Immature natural killer cell (primary cell): ENCODE measurements around the gene CMPK1. TPM values are rescaled to one million over a fixed set of nuclear protein-coding genes. Genes with fewer than 3 reads are reported as not detected.
"Not testable (repeated sequence)": the region's sequence is repeated elsewhere in the genome, so short reads cannot be mapped to it uniquely, and the experiment has no call there.

Experiments
- DNase-seq, 3 donors: peaks; one replicate each; pipeline ENCODE4 v3.0.0; 2022; ENCODE audit warnings: mixed read lengths in 1 of 3
- H3K27ac Mint-ChIP-seq, 6 donors: one replicate each; pipeline ENCODE4 v1.8.0; 2020; ENCODE audit warnings: mixed read lengths in 6 of 6, mild to moderate bottlenecking in 5 of 6, inconsistent platforms in 4 of 6, moderate library complexity in 3 of 6
- H3K27me3 Mint-ChIP-seq, 3 donors: one replicate each; pipeline ENCODE4 v1.8.0; 2020 to 2021; ENCODE audit warnings: low read depth in 3 of 3, mild to moderate bottlenecking in 3 of 3, mixed read lengths in 3 of 3, moderate library complexity in 3 of 3, inconsistent platforms in 1 of 3
- H3K36me3 Mint-ChIP-seq, 3 donors: one replicate each; pipeline ENCODE4 v1.8.0; 2020; ENCODE audit warnings: mixed read lengths in 3 of 3, inconsistent platforms in 2 of 3, mild to moderate bottlenecking in 2 of 3
- H3K4me1 Mint-ChIP-seq, 2 donors: one replicate each; pipeline ENCODE4 v1.8.0; 2020; ENCODE audit warnings: inconsistent platforms in 2 of 2, mild to moderate bottlenecking in 2 of 2, mixed read lengths in 2 of 2, moderate library complexity in 1 of 2
- H3K4me3 Mint-ChIP-seq, 5 donors: one replicate each; pipeline ENCODE4 v1.8.0; 2020; ENCODE audit warnings: mild to moderate bottlenecking in 5 of 5, mixed read lengths in 5 of 5, inconsistent platforms in 3 of 5, moderate library complexity in 3 of 5
- H3K9me3 Mint-ChIP-seq, 6 donors: one replicate each; pipeline ENCODE4 v1.8.0; 2020; ENCODE audit warnings: mild to moderate bottlenecking in 6 of 6, mixed read lengths in 6 of 6, inconsistent platforms in 4 of 6, moderate library complexity in 3 of 6
- polyA plus RNA-seq, 3 donors: library from polyadenylated mRNA; unstranded; fragments of 300-500 nt; fragmentation: Illumina TruSeq; gene quantifications; one replicate each; pipeline ENCODE4 v1.2.3, GENCODE V29; 2021

The CMPK1 gene
- polyA plus RNA-seq, 3 donors from 2014 or later = 122 to 171 (median 140) TPM

GRCh38 chr1:47328992-47329391, 4.6 kb upstream of the CMPK1 start:
- no peak for DNase-seq
- Mint-ChIP-seq H3K9me3 (no peaks in the 10 kb centered on the region), H3K4me3 (no peak overlapping the region), H3K36me3 (no peaks in the 10 kb centered on the region), H3K27me3 (peaks cover 0 to 2% (median 2%) of the 10 kb centered on the region in 3 donors), H3K27ac (no peak overlapping the region), H3K4me1 (no peaks in the 10 kb centered on the region)

- H3K4me1 Mint-ChIP-seq = peaks cover 9 to 10% of the 10 kb centered on the region in 2 donors
- no peak for DNase-seq
- no peaks in the 10 kb centered on the region for H3K36me3 Mint-ChIP-seq
- H3K27me3 Mint-ChIP-seq = peaks cover 2 to 8% (median 7%) of the 10 kb centered on the region in 3 donors
- no peak overlapping the region for H3K4me3 Mint-ChIP-seq
- no peak overlapping the region for H3K27ac Mint-ChIP-seq
- no peaks in the 10 kb centered on the region for H3K9me3 Mint-ChIP-seq
These were observed 3.4 kb upstream of the CMPK1 start for GRCh38 chr1:47330212-47330611.

- Mint-ChIP-seq H3K27me3 (peaks cover 2 to 9% (median 7%) of the 10 kb centered on the region in 3 donors), H3K36me3 (no peaks in the 10 kb centered on the region), H3K4me1 (peaks cover 14 to 19% of the 10 kb centered on the region in 2 donors), H3K9me3 (no peaks in the 10 kb centered on the region), H3K4me3 (no peak overlapping the region), H3K27ac (peak overlapping the region in 3 of 6 donors; percentile 37 to 83 (median 41))
- no peak for DNase-seq
These were observed 1.7 kb upstream of the CMPK1 start for GRCh38 chr1:47331875-47332274.

- no peak for DNase-seq
- H3K4me3 Mint-ChIP-seq = no peak overlapping the region
- H3K9me3 Mint-ChIP-seq = no peaks in the 10 kb centered on the region
- peaks cover 14 to 21% of the 10 kb centered on the region in 2 donors for H3K4me1 Mint-ChIP-seq
- peaks cover 2 to 9% (median 7%) of the 10 kb centered on the region in 3 donors for H3K27me3 Mint-ChIP-seq
- H3K27ac Mint-ChIP-seq = no peak overlapping the region
- H3K36me3 Mint-ChIP-seq = no peaks in the 10 kb centered on the region
These were observed 612 bp upstream of the CMPK1 start for GRCh38 chr1:47332779-47333577.

GRCh38 chr1:47333922-47334764, 553 bp downstream of the CMPK1 start:
- Mint-ChIP-seq H3K36me3 (no peaks in the 10 kb centered on the region), H3K9me3 (no peaks in the 10 kb centered on the region), H3K27me3 (peaks cover 2 to 9% (median 7%) of the 10 kb centered on the region in 3 donors), H3K4me3 (peak overlapping the region in 4 of 5 donors; percentile 93 to 95 (median 94)), H3K4me1 (peaks cover 14 to 29% of the 10 kb centered on the region in 2 donors), H3K27ac (peak overlapping the region; percentile 84 to 95 (median 94))
- peak; percentile 77 to 80 (median 78) for DNase-seq

DNA sequence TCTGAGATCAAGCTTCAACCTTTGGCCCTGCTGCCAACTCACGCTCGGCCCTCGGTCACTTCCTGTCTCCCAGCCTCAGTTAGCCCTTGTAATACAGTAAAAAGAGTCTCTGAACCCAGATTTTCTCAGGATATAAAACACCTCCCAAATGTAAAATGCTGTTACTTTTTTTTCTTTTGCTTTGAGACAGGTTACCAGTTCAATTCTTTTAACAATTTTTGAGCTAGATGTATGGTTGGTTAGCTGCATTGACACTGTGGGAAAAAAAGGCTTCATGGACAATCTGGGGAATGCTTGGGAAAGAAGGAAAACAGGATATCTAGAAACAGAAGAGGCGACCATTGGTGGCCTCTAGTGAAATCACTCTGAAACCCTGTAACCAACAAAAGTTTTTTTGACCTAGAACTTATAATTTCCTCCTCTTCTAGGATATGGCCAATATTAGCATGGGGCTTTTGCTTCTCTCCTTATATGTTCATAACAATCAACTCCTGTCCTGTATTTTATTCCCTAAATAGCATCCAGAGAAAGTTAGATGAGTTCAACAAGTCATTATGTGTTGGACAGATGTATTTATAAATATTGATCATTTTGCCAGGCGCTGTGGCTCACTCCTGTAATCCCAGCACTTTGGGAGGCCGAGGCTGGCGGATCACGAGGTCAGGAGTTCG, 1.3 kb downstream of the CMPK1 start:
- peak overlapping the region; percentile 84 to 95 (median 94) for H3K27ac Mint-ChIP-seq
- H3K4me3 Mint-ChIP-seq = peak overlapping the region in 4 of 5 donors; percentile 93 to 95 (median 94)
- peak in 1 of 3 donors; percentile 4 for DNase-seq
- H3K9me3 Mint-ChIP-seq = no peaks in the 10 kb centered on the region
- peaks cover 14 to 29% of the 10 kb centered on the region in 2 donors for H3K4me1 Mint-ChIP-seq
- no peaks in the 10 kb centered on the region for H3K36me3 Mint-ChIP-seq
- peaks cover 2 to 9% (median 7%) of the 10 kb centered on the region in 3 donors for H3K27me3 Mint-ChIP-seq

GRCh38 chr1:47337350-47337749, 3.8 kb downstream of the CMPK1 start:
- H3K36me3 Mint-ChIP-seq = no peaks in the 10 kb centered on the region
- H3K9me3 Mint-ChIP-seq = no peaks in the 10 kb centered on the region
- peaks cover 16 to 29% of the 10 kb centered on the region in 2 donors for H3K4me1 Mint-ChIP-seq
- H3K27me3 Mint-ChIP-seq = peaks cover 0 to 9% (median 5%) of the 10 kb centered on the region in 3 donors
- DNase-seq = no peak
- no peak overlapping the region for H3K27ac Mint-ChIP-seq
- no peak overlapping the region for H3K4me3 Mint-ChIP-seq

GRCh38 chr1:47338249-47339077, 4.9 kb downstream of the CMPK1 start:
- Mint-ChIP-seq H3K4me1 (peaks cover 16 to 29% of the 10 kb centered on the region in 2 donors), H3K27ac (no peak overlapping the region), H3K36me3 (no peaks in the 10 kb centered on the region), H3K27me3 (peaks cover 0 to 9% (median 5%) of the 10 kb centered on the region in 3 donors), H3K9me3 (no peaks in the 10 kb centered on the region), H3K4me3 (no peak overlapping the region)
- no peak for DNase-seq

DNA sequence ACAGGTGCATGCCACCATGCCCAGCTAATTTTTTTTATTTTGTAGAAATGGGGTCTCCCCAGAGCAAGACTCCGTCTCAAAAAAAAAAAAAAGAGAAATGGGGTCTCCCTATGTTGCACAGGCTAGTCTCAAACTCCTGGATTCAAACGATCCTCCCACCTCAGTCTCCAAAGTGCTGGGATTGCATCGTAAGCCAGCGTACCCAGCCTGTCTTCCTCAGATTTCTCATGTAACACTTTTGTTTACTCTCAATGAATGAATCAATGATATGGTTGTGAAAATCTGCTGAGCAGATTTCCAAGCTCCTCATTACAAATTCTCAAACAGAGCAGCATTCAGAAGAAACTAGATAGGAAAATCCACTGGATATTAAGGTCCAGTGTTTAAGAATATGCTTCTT, 6.6 kb downstream of the CMPK1 start:
- Mint-ChIP-seq H3K4me1 (peaks cover 6 to 26% of the 10 kb centered on the region in 2 donors), H3K27me3 (peaks cover 0 to under 1% (median 0%) of the 10 kb centered on the region in 3 donors), H3K27ac (no peak overlapping the region), H3K4me3 (no peak overlapping the region), H3K36me3 (no peaks in the 10 kb centered on the region), H3K9me3 (no peaks in the 10 kb centered on the region)
- no peak for DNase-seq

DNA sequence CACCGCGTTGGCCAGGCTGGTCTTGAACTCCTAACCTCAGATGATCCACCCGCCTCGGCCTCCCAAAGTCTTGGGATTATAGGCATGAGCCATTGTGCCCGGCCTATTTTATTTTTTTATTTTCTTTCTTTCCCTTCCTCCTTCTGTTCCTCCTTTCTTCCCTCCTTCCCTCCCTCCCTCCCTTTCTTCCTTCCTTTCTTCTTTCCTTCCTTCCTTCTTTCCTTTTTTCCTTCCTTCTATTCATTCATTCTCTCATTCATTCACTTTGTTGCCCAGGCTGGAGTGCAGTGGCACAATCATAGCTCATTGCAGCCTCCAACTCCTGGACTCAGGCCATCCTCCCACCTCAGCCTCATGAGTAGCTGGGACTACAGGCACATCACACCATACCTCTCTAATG, 13.4 kb downstream of the CMPK1 start:
- not testable (repeated sequence) for H3K9me3 Mint-ChIP-seq, H3K27ac Mint-ChIP-seq, H3K4me3 Mint-ChIP-seq, H3K27me3 Mint-ChIP-seq, DNase-seq
- H3K36me3 Mint-ChIP-seq = peaks cover 0 to 13% (median 0%) of the 10 kb centered on the region in 3 donors
- peaks cover 11 to 38% of the 10 kb centered on the region in 2 donors for H3K4me1 Mint-ChIP-seq

DNA sequence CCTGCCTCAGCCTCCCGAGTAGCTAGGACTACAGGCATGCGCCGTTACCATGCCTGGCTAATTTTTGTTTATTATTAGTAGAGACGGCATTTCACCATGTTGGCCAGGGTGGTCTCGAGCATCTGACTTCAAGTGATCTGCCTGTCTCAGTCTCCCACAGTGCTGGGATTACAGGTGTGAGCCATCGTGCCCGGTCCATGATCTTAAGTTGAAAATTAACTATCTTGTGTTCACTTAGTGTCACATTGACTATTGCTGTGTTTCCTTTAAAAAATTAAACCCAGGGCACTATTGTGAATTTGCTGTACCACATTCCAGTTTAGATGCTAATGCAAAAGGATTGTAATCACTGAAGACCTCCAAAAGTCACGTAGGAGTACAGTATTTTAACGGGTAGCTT, 14.1 kb downstream of the CMPK1 start:
- H3K4me3 Mint-ChIP-seq = no peak overlapping the region
- DNase-seq = no peak
- no peak overlapping the region for H3K27ac Mint-ChIP-seq
- H3K36me3 Mint-ChIP-seq = peaks cover 0 to 13% (median 0%) of the 10 kb centered on the region in 3 donors
- H3K4me1 Mint-ChIP-seq = peaks cover 14 to 38% of the 10 kb centered on the region in 2 donors
- H3K9me3 Mint-ChIP-seq = no peaks in the 10 kb centered on the region
- no peaks in the 10 kb centered on the region for H3K27me3 Mint-ChIP-seq

DNA sequence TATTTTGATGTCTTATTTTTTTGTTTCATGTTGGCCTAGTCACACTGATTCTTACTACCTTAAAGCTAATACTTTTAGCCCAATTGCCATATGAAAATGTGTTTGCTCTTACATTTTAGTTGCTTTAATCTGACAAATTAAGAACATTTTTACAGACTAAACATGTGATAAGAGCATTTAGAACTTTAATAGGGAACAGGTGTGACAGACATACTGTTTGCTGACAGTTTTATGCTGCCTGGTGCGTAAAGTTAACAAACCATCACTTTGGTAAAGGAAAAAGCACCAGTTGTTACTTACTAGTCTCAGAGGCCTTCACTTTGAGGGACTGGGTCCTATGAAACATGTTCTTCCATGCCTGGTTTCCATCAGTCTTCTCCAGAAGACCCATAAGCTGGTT, 14.7 kb downstream of the CMPK1 start:
- no peaks in the 10 kb centered on the region for H3K27me3 Mint-ChIP-seq
- H3K27ac Mint-ChIP-seq = no peak overlapping the region
- H3K4me1 Mint-ChIP-seq = peaks cover 14 to 42% of the 10 kb centered on the region in 2 donors
- H3K9me3 Mint-ChIP-seq = no peaks in the 10 kb centered on the region
- peaks cover 0 to 13% (median 0%) of the 10 kb centered on the region in 3 donors for H3K36me3 Mint-ChIP-seq
- H3K4me3 Mint-ChIP-seq = no peak overlapping the region
- no peak for DNase-seq

DNA sequence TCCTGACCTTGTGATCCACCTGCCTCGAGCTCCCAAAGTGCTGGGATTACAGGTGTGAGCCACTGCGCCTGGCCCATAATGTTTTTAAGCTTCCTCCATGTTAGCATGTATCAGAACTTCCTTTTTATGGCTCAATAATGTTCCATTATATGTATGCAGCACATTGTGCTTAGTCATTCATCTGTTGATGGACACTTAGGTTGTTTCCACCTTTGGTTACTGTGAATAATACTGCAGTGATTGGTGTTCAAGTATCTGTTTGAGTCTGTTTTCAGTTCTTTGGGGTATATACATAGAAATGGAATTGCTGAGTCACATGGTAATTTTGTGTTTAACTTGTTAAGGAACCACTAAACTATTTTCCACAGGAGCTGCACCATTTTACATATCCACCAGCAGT, 17.7 kb downstream of the CMPK1 start:
- Mint-ChIP-seq H3K27ac (peak overlapping the region in 3 of 6 donors; percentile 6 to 39 (median 30)), H3K9me3 (no peaks in the 10 kb centered on the region), H3K4me3 (no peak overlapping the region), H3K27me3 (no peaks in the 10 kb centered on the region), H3K36me3 (peaks cover 0 to 13% (median 0%) of the 10 kb centered on the region in 3 donors), H3K4me1 (peaks cover 16 to 49% of the 10 kb centered on the region in 2 donors)
- no peak for DNase-seq
